ENCODE data around the gene FABP7. TPM values are rescaled to one million over a fixed set of nuclear protein-coding genes. Genes with fewer than 3 reads are reported as not detected.

FABP7 gene
- total RNA-seq, 1 experiment from 2014 or later: 1.2 TPM

- TF ChIP-seq CTCF (conservative IDR thresholded peaks at IDR 0.05; ENCODE audit: low read depth, low read length) (no peak), EZH2 (IDR thresholded peaks at IDR 0.05; ENCODE audit: borderline replicate concordance, low read depth, low read length, poor library complexity, severe bottlenecking) (no peak)
- intact Hi-C loops (cut with micrococcal nuclease; ENCODE audit: unreplicated experiment): no loop called here
- no peak for DNase-seq (ENCODE audit: low spot score)
- H3K4me3 ChIP-seq (ENCODE audit: low read depth, low read length, poor library complexity, severe bottlenecking): no peak overlapping the region
- ChIA-PET POLR2A (ENCODE audit: low non-redundant PET) (no interaction called here), CTCF (no interaction called here)
- no peaks in the 10 kb centered on the region for H3K36me3 ChIP-seq (ENCODE audit: insufficient read depth, low read length, poor library complexity, severe bottlenecking)
- H3K27me3 ChIP-seq (replicated peaks; ENCODE audit: insufficient read depth, low read depth, low read length, poor library complexity): no peaks in the 10 kb centered on the region
- no TSS peak for BruUV-seq (replicated peaks)
- H3K27ac ChIP-seq (ENCODE audit: low read depth, low read length, poor library complexity, severe bottlenecking): no peak overlapping the region
- H3K9me3 ChIP-seq (ENCODE audit: low read depth, low read length, poor library complexity, severe bottlenecking): no peaks in the 10 kb centered on the region
- H3K4me1 ChIP-seq (ENCODE audit: insufficient read depth, low read length, poor library complexity, severe bottlenecking): peaks cover 22% of the 10 kb centered on the region
Measured at GRCh38 chr6:122801397-122801796, 21.9 kb downstream of the FABP7 start.

GRCh38 chr6:122803171-122803661, 23.7 kb downstream of the FABP7 start:
- ChIA-PET CTCF (no interaction called here), POLR2A (ENCODE audit: low non-redundant PET) (no interaction called here)
- H3K36me3 ChIP-seq (ENCODE audit: insufficient read depth, low read length, poor library complexity, severe bottlenecking): peaks cover 3% of the 10 kb centered on the region
- TF ChIP-seq EZH2 (IDR thresholded peaks at IDR 0.05; ENCODE audit: borderline replicate concordance, low read depth, low read length, poor library complexity, severe bottlenecking) (no peak), CTCF (conservative IDR thresholded peaks at IDR 0.05; ENCODE audit: low read depth, low read length) (no peak)
- intact Hi-C loops (cut with micrococcal nuclease; ENCODE audit: unreplicated experiment): no loop called here
- no peak overlapping the region for H3K4me3 ChIP-seq (ENCODE audit: low read depth, low read length, poor library complexity, severe bottlenecking)
- peak overlapping the region; percentile 6 for H3K27ac ChIP-seq (ENCODE audit: low read depth, low read length, poor library complexity, severe bottlenecking)
- H3K9me3 ChIP-seq (ENCODE audit: low read depth, low read length, poor library complexity, severe bottlenecking): no peaks in the 10 kb centered on the region
- peak; percentile 14 for DNase-seq (ENCODE audit: low spot score)
- BruUV-seq (replicated peaks): no TSS peak
- no peaks in the 10 kb centered on the region for H3K27me3 ChIP-seq (replicated peaks; ENCODE audit: insufficient read depth, low read depth, low read length, poor library complexity)
- peaks cover 38% of the 10 kb centered on the region for H3K4me1 ChIP-seq (ENCODE audit: insufficient read depth, low read length, poor library complexity, severe bottlenecking)

GRCh38 chr6:122804962-122805485, 25.5 kb downstream of the FABP7 start:
- no peak for DNase-seq (ENCODE audit: low spot score)
- peak overlapping the region; percentile 15 for H3K27ac ChIP-seq (ENCODE audit: low read depth, low read length, poor library complexity, severe bottlenecking)
- ChIA-PET POLR2A (ENCODE audit: low non-redundant PET) (no interaction called here), CTCF (no interaction called here)
- no peaks in the 10 kb centered on the region for H3K27me3 ChIP-seq (replicated peaks; ENCODE audit: insufficient read depth, low read depth, low read length, poor library complexity)
- intact Hi-C loops (cut with micrococcal nuclease; ENCODE audit: unreplicated experiment): no loop called here
- BruUV-seq (replicated peaks): no TSS peak
- peaks cover 3% of the 10 kb centered on the region for H3K36me3 ChIP-seq (ENCODE audit: insufficient read depth, low read length, poor library complexity, severe bottlenecking)
- H3K4me1 ChIP-seq (ENCODE audit: insufficient read depth, low read length, poor library complexity, severe bottlenecking): peaks cover 53% of the 10 kb centered on the region
- no peak overlapping the region for H3K4me3 ChIP-seq (ENCODE audit: low read depth, low read length, poor library complexity, severe bottlenecking)
- H3K9me3 ChIP-seq (ENCODE audit: low read depth, low read length, poor library complexity, severe bottlenecking): no peaks in the 10 kb centered on the region
- TF ChIP-seq CTCF (conservative IDR thresholded peaks at IDR 0.05; ENCODE audit: low read depth, low read length) (no peak), EZH2 (IDR thresholded peaks at IDR 0.05; ENCODE audit: borderline replicate concordance, low read depth, low read length, poor library complexity, severe bottlenecking) (no peak)
